ENCODE data around the gene ATP6V0B. TPM values are rescaled to one million over a fixed set of nuclear protein-coding genes. Genes with fewer than 3 reads are reported as not detected.

ATP6V0B gene
- total RNA-seq, 1 donor, result 104 TPM

DNA sequence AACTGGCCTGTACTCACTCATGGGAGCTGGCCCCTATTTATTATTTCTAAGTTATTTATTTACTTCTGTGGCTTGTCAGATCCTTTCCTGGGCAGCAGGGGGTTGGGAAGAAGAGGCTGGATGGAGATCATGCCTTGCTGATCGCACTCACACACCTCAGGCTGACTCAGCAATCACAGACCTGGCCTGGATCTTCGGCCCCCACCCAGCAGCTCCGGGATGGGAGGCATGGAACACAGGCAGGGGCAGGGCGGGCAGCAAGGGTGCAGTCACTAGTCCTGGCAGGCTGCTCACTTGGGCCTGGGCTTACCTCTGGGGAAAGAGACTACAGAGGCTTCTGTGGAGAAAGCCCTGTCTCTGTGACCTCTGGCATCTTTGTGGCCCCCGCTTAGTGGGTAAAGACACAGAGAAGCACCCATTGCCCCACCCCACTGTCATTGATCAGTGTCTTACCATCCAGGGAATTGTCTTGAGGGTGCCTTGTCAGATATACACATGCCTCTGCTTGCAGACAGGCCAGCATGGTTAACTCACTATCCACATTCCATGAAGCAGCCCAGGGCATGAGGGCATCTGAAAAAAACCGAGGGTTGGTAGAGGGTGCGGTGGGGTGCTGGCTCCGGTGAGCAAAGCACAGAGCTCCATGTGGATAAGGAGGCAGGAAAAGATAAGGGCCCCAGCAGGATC is 37.4 kb upstream of the ATP6V0B start:
- DNase-seq (ENCODE audit: low read depth), result no peak
- TF ChIP-seq, protein P1, sequence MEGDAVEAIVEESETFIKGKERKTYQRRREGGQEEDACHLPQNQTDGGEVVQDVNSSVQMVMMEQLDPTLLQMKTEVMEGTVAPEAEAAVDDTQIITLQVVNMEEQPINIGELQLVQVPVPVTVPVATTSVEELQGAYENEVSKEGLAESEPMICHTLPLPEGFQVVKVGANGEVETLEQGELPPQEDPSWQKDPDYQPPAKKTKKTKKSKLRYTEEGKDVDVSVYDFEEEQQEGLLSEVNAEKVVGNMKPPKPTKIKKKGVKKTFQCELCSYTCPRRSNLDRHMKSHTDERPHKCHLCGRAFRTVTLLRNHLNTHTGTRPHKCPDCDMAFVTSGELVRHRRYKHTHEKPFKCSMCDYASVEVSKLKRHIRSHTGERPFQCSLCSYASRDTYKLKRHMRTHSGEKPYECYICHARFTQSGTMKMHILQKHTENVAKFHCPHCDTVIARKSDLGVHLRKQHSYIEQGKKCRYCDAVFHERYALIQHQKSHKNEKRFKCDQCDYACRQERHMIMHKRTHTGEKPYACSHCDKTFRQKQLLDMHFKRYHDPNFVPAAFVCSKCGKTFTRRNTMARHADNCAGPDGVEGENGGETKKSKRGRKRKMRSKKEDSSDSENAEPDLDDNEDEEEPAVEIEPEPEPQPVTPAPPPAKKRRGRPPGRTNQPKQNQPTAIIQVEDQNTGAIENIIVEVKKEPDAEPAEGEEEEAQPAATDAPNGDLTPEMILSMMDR (IDR thresholded peaks at IDR 0.05; ENCODE audit: insufficient read depth, low read depth, low read length), result no peak
- no peak overlapping the region for H3K4me3 ChIP-seq (ENCODE audit: low read depth, low read length)

DNA sequence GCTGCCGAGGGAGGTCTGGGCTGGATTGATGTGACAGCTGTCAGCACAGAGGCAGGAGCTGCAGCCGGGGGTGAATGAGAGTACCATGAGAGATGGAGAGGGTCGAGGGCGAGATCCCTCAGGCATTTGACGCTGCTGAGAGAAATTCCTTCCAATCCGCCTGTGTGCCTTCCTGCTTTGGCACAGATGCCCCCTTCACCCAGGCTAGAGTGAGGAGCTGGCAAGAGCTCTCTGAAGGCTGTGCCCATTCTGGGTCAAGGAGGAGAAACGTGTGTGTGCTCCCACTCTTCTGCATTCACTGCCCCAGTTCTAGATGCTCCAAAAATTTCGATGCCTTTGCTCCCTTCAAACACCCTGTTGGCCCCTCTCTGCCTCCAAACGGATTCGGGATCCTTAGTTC is 36.4 kb upstream of the ATP6V0B start:
- no peak overlapping the region for H3K4me3 ChIP-seq (ENCODE audit: low read depth, low read length)
- DNase-seq (ENCODE audit: low read depth), result no peak
- TF ChIP-seq, protein P1 (IDR thresholded peaks at IDR 0.05; ENCODE audit: insufficient read depth, low read depth, low read length), result no peak

DNA sequence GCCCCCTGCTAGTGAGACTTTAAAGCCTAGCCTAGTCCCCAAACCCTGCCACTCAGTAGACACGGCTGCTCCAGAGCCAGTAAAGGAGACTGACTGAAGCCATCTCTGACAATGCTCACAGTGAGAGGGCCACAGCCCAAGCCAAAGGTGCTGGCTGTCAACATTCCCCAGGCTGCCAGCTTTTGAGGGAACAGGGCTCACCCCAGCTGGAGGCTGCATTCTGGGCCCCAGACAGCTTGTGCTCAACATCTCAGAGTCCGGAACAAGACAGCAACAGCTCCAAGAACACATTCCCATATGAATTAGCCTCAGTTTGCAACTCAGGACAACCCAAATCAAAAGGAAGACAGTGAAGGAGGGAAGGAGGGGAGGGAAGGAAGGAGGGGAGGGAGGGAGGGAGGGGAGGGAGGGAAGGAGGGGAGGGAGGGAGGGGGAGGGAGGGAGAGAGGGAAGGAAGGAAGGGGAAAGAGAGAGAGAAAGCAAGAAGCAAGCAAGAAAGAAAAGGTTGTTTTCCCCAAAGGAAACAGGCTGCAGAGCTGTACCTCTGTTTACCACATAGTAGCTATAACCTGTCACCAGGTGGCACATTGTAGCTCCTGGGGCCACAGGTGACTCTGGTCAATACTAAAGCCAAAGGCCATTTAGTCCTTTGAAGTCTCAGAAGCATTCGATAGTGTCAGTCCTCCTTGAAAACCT is 35.7 kb upstream of the ATP6V0B start:
- DNase-seq (ENCODE audit: low read depth), result no peak
- TF ChIP-seq, protein P1 (IDR thresholded peaks at IDR 0.05; ENCODE audit: insufficient read depth, low read depth, low read length), result no peak

DNA sequence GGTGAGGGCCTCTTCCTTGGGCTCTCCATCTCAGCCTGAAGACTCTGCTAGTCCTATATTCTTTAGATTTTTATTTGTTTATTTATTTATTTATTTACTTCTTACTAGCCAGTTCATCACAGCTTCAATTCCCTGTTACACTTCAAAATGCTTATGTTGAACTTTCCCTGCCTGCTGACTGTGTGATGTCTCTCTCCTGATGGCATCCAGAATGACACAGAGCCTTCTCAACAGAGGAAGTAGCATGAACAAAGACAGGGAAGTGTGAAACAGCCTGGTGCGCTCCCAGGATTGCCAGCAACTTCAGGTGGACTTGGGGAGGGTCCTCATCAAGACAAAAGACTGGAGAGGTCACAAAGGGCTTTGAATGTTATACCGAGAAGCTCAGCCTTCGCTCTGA is 32.3 kb upstream of the ATP6V0B start:
- DNase-seq (ENCODE audit: low read depth), result no peak
- TF ChIP-seq, protein P1 (IDR thresholded peaks at IDR 0.05; ENCODE audit: insufficient read depth, low read depth, low read length), result no peak
- no peak overlapping the region for H3K4me3 ChIP-seq (ENCODE audit: low read depth, low read length)

More for the DNA sequence above, 35.7 kb upstream of the ATP6V0B start:
- no peak overlapping the region for H3K4me3 ChIP-seq (ENCODE audit: low read depth, low read length)

DNA sequence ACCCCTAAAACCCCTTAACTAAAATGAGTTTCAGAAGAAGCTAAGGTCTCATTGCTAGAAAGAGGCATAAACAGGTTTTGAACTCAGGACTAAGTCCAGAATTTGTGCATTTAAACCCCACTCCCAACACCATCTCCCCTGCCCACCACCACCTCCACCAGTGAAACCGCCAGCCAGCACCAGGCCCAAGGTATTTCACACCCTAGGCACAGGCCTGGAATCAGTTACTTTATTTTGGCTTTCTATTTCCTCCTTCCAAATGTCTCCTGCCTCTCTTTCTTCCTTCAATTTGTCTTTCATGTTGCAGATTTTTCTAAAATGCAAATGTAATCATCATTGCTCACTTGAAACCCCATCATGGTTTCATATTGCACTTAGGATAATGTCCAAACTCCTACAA is 29.9 kb upstream of the ATP6V0B start:
- no peak overlapping the region for H3K4me3 ChIP-seq (ENCODE audit: low read depth, low read length)
- TF ChIP-seq, protein P1 (IDR thresholded peaks at IDR 0.05; ENCODE audit: insufficient read depth, low read depth, low read length), result no peak
- no peak for DNase-seq (ENCODE audit: low read depth)

DNA sequence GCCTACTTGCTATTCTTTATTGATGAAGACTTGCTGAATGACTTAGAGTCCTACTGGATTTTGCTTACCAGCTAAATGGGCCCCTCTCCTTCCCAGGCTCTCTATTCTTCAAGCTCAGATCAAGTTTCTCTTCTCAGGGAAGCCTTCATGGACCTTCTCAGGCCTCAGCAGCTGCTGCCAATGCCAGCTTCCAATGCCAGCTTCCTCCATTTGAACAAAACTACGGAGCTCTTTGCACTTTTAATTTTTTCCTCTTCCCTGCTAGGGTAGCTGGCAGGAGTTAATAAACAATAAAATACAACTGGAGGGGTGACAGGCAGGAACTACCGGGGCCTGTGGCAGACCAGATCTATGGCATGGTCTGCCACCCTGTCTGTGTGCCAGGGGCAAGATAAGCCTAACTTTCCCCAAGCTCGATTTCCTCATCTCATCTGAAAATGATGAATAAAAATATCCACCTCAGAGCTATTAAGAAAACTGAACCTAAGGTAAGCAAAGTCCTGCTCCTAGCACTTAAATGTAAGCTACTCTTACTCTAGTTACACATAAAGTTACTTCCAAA is 29.0 kb upstream of the ATP6V0B start:
- TF ChIP-seq, protein P1 (IDR thresholded peaks at IDR 0.05; ENCODE audit: insufficient read depth, low read depth, low read length), result no peak

More for the DNA sequence above, 29.0 kb upstream of the ATP6V0B start:
- DNase-seq (ENCODE audit: low read depth), result no peak
- H3K4me3 ChIP-seq (ENCODE audit: low read depth, low read length), result peak overlapping the region; percentile 82
